Measurements from ENCODE around the gene FTO.

Gene FTO

DNA sequence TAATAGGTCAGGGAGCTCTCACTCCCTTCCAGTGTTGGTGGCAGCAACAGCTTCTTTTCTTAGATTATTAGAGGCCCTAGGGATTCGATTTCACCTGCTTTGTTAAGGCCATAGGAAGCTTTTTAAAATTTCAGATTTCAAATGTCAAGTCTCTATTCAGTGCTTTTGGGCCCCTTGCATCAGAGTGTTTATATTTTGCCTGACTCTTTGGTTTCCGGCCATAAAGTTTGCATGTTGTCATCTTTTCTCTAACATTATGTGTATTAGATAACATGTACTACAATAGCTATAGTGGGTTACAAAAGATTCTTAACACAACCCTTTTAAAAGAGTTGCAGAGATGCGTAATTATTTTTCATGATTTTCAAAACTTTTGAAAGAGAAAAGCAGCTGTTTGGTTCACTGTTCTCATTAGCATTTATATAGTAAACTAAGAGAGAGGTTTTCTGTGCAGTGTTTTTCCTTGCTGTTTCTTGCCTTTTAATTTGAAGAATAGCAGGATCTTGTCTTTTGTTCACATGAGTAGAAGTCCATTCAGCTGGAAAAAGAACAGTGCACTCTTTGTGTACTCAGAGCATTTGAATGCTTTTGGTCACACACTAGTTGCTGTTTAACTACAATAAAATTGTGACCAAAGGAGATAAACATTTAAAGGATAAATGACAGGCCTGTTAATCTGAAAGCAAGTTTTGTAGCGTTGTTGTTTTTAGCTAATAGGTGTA lies 52.5 kb downstream of the FTO start:
- DNase-seq = peak; percentile 63

GRCh38 chr16:53757971-53758609 lies 54.1 kb downstream of the FTO start:
- DNase-seq = no peak

GRCh38 chr16:53761962-53762703 lies 58.2 kb downstream of the FTO start:
- DNase-seq = no peak

DNA sequence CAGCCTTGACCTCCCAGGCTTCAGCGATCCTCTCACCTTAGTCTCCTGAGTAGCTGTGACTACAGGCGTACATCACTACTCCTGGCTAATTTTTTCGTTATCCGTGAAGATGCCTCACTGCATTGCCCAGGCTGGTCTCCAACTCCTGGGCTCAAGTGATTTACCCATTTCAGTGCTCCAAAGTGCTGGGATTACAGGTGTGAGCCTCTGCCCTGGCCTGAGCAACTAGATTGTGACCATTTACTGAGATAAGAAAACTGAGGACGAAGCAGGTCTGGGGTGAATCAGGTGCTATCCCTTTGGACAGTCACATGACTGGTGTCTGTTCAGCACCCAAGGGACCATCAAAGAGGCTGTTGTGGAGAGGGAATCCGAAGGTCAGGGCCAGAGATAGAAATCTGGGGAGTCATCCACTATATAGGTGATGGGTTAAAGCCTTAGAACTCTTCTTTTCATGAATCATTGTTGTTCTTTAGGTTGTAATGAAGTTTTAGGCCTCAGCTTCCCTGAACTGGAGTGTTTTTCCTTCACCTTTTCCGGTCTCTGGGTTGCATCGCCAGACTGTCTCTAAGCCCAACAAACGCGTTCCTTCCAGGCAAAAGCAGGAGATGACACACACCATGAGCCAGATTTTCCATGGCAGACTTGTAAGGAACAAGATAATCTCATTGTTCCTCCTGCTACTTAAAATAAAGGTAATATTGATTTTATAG lies 62.5 kb downstream of the FTO start:
- DNase-seq = no peak

DNA sequence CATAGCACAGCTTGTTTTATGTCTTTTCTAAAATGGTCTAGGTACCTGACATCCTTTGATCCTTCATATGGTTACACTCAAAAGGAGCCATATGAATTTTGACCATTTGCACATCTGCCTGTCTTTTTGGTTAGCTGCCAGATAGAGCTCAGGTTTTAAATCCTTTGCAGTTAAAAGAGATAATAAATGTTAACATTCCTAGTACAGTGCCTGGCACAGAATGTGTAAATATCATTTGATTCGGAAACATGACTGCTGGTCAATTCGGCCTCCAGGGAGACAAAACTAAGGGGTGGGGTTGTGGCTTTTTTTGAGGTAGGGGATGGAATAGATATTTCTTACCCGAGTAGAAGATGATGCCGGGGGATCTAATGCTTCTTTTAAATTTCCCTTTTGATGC lies 64.2 kb downstream of the FTO start:
- no peak for DNase-seq

GRCh38 chr16:53768593-53768992 lies 64.6 kb downstream of the FTO start:
- no peak for DNase-seq

DNA sequence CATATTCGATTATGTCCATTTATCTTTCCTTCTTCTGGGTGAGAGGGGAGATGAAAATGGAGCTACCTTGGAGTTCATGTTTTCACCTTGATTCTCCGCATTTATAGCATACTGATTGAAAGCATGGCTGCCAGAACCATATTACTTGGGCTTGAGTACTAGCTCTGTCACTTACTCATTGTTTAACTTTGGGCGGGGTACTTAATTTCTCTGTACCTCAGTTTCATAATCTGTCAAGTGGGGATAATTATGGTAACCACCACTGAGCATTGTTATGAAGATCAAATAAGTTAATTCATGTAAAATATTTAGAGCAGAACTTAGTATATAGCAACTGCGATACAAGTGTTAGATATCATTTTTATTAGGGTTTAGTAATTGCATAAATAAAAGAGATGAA lies 65.2 kb downstream of the FTO start:
- no peak for DNase-seq

DNA sequence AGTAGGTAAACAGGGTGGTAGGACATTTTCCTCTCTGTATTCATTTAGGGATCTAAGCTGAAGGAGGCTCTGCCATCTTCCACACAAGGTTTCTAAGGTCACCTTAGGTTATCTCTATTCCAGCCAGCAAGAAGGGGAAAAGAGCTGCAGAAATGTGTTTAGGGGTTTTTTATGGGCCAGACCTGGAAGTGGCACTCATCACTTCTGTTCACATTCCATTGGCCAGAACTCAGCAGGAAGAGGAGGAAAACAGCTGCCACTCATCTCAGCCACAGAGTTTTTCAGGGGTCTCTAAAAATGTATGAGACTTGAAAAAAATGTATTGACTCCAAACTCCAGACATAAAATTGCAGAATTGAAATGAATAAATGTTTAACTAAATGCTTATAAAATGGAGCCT lies 65.8 kb downstream of the FTO start:
- no peak for DNase-seq

GRCh38 chr16:53770641-53771040 lies 66.7 kb downstream of the FTO start:
- DNase-seq = no peak

DNA sequence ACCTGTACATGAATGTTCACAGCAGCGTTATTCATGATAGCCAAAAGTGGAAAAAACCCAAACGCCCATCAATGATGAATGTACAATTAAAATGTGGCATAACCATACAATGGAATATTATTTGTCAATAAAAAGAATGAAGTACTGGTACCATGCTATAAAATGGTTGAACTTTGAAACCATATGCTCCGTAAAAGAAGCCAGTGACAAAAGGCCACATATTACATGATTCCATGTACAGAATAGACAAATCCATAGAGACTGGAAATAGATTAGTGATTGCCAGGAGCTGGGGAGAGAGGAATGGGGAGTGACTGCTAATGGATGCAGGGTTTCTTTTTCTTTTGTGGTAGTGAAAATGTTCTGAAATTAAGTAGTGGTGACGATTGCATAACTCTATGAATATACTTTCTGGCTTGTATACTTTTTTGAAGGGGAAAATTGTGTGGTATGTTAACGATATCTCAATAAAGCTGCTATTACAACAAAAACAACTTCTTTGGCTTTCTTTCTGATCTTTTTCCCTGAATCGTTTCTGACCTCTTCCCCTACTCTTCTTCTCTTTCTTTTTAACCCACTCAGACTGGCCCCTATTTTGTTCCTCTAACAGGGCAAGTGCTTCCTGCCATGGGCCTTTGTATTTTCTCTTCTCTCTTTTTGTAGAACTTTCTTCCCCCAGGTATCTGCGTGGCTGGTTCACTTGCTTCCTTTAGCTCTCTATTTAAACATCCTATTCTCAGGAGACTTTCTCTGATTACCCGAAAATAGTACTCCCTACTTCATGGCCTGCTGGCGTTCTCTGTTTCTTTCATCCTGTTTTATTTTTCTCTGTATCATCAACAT lies 67.9 kb downstream of the FTO start:
- no peak for DNase-seq

DNA sequence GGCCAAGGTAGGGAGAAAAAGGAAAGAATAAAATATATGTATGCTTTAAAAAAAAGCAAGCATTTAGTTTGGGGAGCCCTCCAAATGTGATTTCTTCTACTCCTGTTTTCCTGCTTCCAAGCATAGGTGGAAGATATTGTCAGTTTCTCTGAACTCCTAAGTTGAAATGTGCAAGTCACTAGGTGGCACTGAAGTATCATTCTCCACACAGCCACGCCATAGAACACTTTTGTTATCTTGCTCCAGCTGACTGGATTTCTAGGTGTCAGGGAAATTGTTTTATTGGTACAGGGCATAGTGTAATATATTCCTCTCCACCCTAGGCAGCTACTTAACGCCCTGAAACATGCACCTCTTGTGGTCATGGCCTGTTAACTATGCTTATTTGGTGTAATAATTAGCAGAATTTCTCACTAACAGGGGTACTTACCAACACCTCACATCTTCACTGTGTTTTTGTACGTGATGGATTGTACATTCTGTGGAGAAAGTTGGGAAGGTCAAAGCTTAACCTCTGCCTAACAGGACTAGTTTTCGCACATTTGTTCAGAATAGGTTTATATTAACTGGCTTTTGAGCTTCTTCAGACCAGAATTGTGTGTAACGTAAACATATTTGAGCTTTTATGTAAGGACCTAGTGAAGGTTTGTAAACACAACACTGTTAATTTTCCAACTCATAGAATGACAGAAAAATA lies 69.3 kb downstream of the FTO start:
- DNase-seq = peak; percentile 63

GRCh38 chr16:53773881-53774280 lies 69.9 kb downstream of the FTO start:
- no peak for DNase-seq

GRCh38 chr16:53775106-53775820 lies 71.3 kb downstream of the FTO start:
- DNase-seq = no peak

GRCh38 chr16:53775821-53776431 lies 72.0 kb downstream of the FTO start:
- no peak for DNase-seq

DNA sequence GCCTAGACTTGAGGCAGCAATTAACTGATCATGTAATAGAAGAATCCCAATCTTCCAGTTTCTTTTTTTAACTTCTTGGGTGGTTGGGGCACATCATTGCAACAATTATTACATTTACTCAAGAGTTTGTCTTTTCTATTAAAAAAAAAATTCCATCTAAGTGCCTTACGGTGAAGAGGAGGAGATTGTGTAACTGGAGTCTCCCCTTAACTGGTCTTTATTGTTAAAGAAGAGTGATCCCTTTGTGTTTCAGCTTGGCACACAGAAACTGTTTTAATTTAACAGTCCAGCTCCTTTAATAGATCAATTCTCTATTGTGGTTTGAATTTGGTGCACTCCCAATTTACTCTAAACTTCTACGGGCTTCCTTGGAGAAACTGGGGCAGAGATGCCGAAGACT lies 75.2 kb downstream of the FTO start:
- peak; percentile 8 for DNase-seq

GRCh38 chr16:53780051-53780450 lies 76.1 kb downstream of the FTO start:
- DNase-seq = no peak

DNA sequence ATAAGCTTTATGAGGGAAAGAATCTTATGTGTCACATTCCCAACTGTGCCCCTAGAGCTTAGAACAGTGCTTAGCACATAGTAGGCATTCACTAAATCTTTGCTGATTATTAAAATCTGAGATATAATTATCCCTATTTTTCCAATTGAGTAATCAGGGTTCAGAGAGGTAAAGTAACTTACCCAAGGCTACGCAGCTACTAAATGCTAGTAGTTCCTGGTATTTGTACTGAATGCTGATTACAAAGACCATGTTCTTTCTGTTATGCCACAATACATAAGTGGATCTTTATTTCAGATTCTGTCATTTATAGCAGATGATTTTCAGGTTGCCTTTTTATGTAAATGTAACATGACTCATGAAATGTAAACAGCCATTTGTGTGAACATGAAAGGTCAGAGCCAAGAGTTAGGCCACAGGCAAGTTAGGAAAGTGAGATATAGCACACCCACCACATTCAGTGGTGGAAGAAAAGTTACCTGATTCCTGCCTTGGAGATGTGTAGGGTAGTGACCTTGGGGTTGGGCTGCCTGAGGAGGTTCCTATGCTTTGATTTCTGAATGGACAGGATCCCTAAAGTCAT lies 77.2 kb downstream of the FTO start:
- DNase-seq = no peak

GRCh38 chr16:53782148-53782547 lies 78.2 kb downstream of the FTO start:
- DNase-seq = no peak

DNA sequence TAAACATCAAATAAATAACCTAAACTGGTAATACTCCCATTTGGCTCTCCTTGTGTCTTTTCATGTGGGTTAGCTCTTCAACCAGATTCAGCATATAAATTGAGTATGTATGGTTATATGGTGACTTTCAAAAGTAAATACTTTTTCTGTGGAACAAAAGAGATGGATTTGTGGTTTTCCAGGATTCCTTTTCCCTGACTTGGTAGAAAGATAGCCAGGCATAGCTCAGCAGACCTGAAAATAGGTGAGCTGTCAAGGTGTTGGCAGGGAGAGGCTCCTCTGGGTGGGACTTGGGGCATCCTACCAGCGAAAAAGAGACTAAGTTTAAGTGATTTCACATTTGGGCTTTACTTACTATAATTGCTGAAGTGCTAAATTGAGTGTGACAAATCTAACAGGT lies 80.3 kb downstream of the FTO start:
- no peak for DNase-seq

GRCh38 chr16:53785044-53785443 lies 81.1 kb downstream of the FTO start:
- DNase-seq = no peak
